Osteoblast (primary cell): ENCODE results near the gene FBXO33. TPM values are rescaled to one million over a fixed set of nuclear protein-coding genes. Genes with fewer than 3 reads are reported as not detected.

Experiments used
- DNase-seq: peaks from one replicate; pipeline ENCODE4 v3.0.0; 2011; ENCODE audit warnings: low spot score, mixed read lengths; ENCODE audit not compliant: insufficient read length; ENCODE audit errors: missing footprints
- H2AFZ ChIP-seq: 2 replicates; pipeline ENCODE4 v1.6.0; 2011; ENCODE audit warnings: mild to moderate bottlenecking, low read length
- H3K27ac ChIP-seq: 2 replicates; pipeline ENCODE4 v1.5.1; 2011; ENCODE audit warnings: mild to moderate bottlenecking, low read depth, low read length, moderate library complexity
- H3K27me3 ChIP-seq: 2 replicates; pipeline ENCODE4 v1.6.0; 2012; ENCODE audit warnings: mild to moderate bottlenecking, control low read depth, inconsistent platforms, low read length, moderate library complexity; ENCODE audit not compliant: insufficient read depth
- H3K36me3 ChIP-seq: 2 replicates; pipeline ENCODE4 v1.5.1; 2011; ENCODE audit warnings: mild to moderate bottlenecking, low read length, control low read depth, moderate library complexity; ENCODE audit not compliant: insufficient read depth
- H3K4me1 ChIP-seq: 2 replicates; pipeline ENCODE4 v1.5.1; 2011; ENCODE audit warnings: mild to moderate bottlenecking, low read length, control low read depth, moderate library complexity; ENCODE audit not compliant: insufficient read depth
- H3K4me2 ChIP-seq: 2 replicates; pipeline ENCODE4 v1.6.0; 2011; ENCODE audit warnings: mild to moderate bottlenecking, low read length; ENCODE audit not compliant: insufficient read depth
- H3K4me3 ChIP-seq: fragments of 200-600 bp; sonication (generic); 3 replicates; pipeline ENCODE4 v1.5.1; 2012; ENCODE audit warnings: mild to moderate bottlenecking, low read length, inconsistent platforms; ENCODE audit not compliant: insufficient read depth
- H3K79me2 ChIP-seq: 2 replicates; pipeline ENCODE4 v1.6.0; 2012; ENCODE audit warnings: mild to moderate bottlenecking, low read length, control low read depth, inconsistent platforms; ENCODE audit not compliant: insufficient read depth
- H3K9me3 ChIP-seq: 2 replicates; pipeline ENCODE4 v1.5.1; 2011; ENCODE audit warnings: low read depth, low read length, control low read depth
- H4K20me1 ChIP-seq: 2 replicates; pipeline ENCODE4 v1.6.0; 2012; ENCODE audit warnings: mild to moderate bottlenecking, low read length, control low read depth; ENCODE audit not compliant: insufficient read depth
- CTCF ChIP-seq: IDR thresholded peaks from 2 replicates; pipeline ENCODE4 v1.5.1; 2011; ENCODE audit warnings: mild to moderate bottlenecking, low read depth, low read length, moderate library complexity; ENCODE audit errors: extremely low read depth
- total RNA-seq: library from RNA; depleted of rRNA; stranded (reverse); fragments of >200 nt; gene quantifications from 2 replicates; pipeline ENCODE4 v1.2.3, GENCODE V29; 2012

The FBXO33 gene
- total RNA-seq, 1 donor, result 15.6 TPM

- TF ChIP-seq CTCF, result no peak
- no peak for DNase-seq
- Histone ChIP-seq H2AFZ (no peak overlapping the region), H4K20me1 (no peaks in the 10 kb centered on the region), H3K9me3 (no peaks in the 10 kb centered on the region), H3K79me2 (no peaks in the 10 kb centered on the region), H3K27ac (no peak overlapping the region), H3K27me3 (no peaks in the 10 kb centered on the region), H3K4me1 (no peaks in the 10 kb centered on the region), H3K4me3 (no peak overlapping the region), H3K4me2 (no peak overlapping the region), H3K36me3 (no peaks in the 10 kb centered on the region)
Observed at GRCh38 chr14:39395555-39396254, 36.5 kb downstream of the FBXO33 start.

GRCh38 chr14:39393289-39393688 is 38.9 kb downstream of the FBXO33 start:
- no peaks in the 10 kb centered on the region for H4K20me1 ChIP-seq
- H3K27ac ChIP-seq, result no peak overlapping the region
- no peak overlapping the region for H3K4me3 ChIP-seq
- H3K79me2 ChIP-seq, result no peaks in the 10 kb centered on the region
- no peak overlapping the region for H3K4me2 ChIP-seq
- no peaks in the 10 kb centered on the region for H3K36me3 ChIP-seq
- H2AFZ ChIP-seq, result no peak overlapping the region
- TF ChIP-seq CTCF, result no peak
- no peaks in the 10 kb centered on the region for H3K4me1 ChIP-seq
- no peak for DNase-seq
- no peaks in the 10 kb centered on the region for H3K9me3 ChIP-seq
- no peaks in the 10 kb centered on the region for H3K27me3 ChIP-seq

- no peak for DNase-seq
- Histone ChIP-seq H3K4me1 (no peaks in the 10 kb centered on the region), H3K4me2 (no peak overlapping the region), H2AFZ (no peak overlapping the region), H3K79me2 (no peaks in the 10 kb centered on the region), H3K27me3 (no peaks in the 10 kb centered on the region), H4K20me1 (no peaks in the 10 kb centered on the region), H3K27ac (no peak overlapping the region), H3K9me3 (no peaks in the 10 kb centered on the region), H3K4me3 (no peak overlapping the region), H3K36me3 (peaks cover 3% of the 10 kb centered on the region)
- TF ChIP-seq CTCF, result no peak
Observed at GRCh38 chr14:39384177-39384576, 48.1 kb downstream of the FBXO33 start.

GRCh38 chr14:39383741-39384140 is 48.5 kb downstream of the FBXO33 start:
- Histone ChIP-seq H3K36me3 (peaks cover 3% of the 10 kb centered on the region), H3K4me1 (no peaks in the 10 kb centered on the region), H3K4me2 (no peak overlapping the region), H2AFZ (no peak overlapping the region), H3K27ac (no peak overlapping the region), H3K27me3 (no peaks in the 10 kb centered on the region), H3K4me3 (no peak overlapping the region), H3K79me2 (no peaks in the 10 kb centered on the region), H4K20me1 (no peaks in the 10 kb centered on the region), H3K9me3 (no peaks in the 10 kb centered on the region)
- TF ChIP-seq CTCF, result no peak
- DNase-seq, result no peak
